H9 (cell line): ENCODE results near the gene PCNX2. TPM values are rescaled to one million over a fixed set of nuclear protein-coding genes. Genes with fewer than 3 reads are reported as not detected.

Experiments used
- DNase-seq: peaks from one replicate; pipeline ENCODE4 v3.0.0-alpha.2; 2017
- H2AFZ ChIP-seq: one replicate; pipeline ENCODE4 v1.6.1; 2013; ENCODE audit warnings: mild to moderate bottlenecking, low read length, control low read depth, moderate library complexity
- H2AK5ac ChIP-seq: 2 replicates; pipeline ENCODE4 v1.6.1; 2013; ENCODE audit warnings: low read length, control low read depth, mixed read lengths; ENCODE audit not compliant: insufficient read length
- H2BK120ac ChIP-seq: one replicate; pipeline ENCODE4 v1.6.1; 2013; ENCODE audit warnings: low read depth, mild to moderate bottlenecking, low read length, control low read depth, inconsistent platforms; ENCODE audit not compliant: poor library complexity, severe bottlenecking
- H2BK12ac ChIP-seq: 2 replicates; pipeline ENCODE4 v1.6.1; 2013; ENCODE audit warnings: low read length, control low read depth, mixed read lengths, low read depth; ENCODE audit not compliant: insufficient read length
- H2BK15ac ChIP-seq: 2 replicates; pipeline ENCODE4 v1.6.1; 2013; ENCODE audit warnings: low read depth, low read length, control low read depth
- H2BK20ac ChIP-seq: one replicate; pipeline ENCODE4 v1.6.1; 2013; ENCODE audit warnings: low read depth, mild to moderate bottlenecking, low read length, control low read depth, inconsistent platforms; ENCODE audit not compliant: poor library complexity, severe bottlenecking
- H2BK5ac ChIP-seq: 2 replicates; pipeline ENCODE4 v1.6.1; 2013; ENCODE audit warnings: low read length, control low read depth, mixed read lengths; ENCODE audit not compliant: insufficient read length
- H3K14ac ChIP-seq: 2 replicates; pipeline ENCODE4 v1.6.1; 2013; ENCODE audit warnings: low read length, control low read depth; ENCODE audit not compliant: insufficient read depth
- H3K18ac ChIP-seq: 2 replicates; pipeline ENCODE4 v1.6.1; 2013; ENCODE audit warnings: low read depth, mild to moderate bottlenecking, mixed read lengths, low read length, control low read depth; ENCODE audit not compliant: insufficient read length
- H3K23ac ChIP-seq: 2 replicates; pipeline ENCODE4 v1.6.1; 2013; ENCODE audit warnings: low read length, control low read depth, mixed read lengths, low read depth; ENCODE audit not compliant: insufficient read length
- H3K23me2 ChIP-seq: 2 replicates; pipeline ENCODE4 v1.6.1; 2013; ENCODE audit warnings: low read depth, mild to moderate bottlenecking, mixed read lengths, low read length, control low read depth; ENCODE audit not compliant: insufficient read length, poor library complexity, severe bottlenecking
- H3K27ac ChIP-seq: 2 replicates; pipeline ENCODE4 v1.5.1; 2013; ENCODE audit warnings: low read length, control low read depth, mixed read lengths, low read depth; ENCODE audit not compliant: insufficient read length
- H3K27me3 ChIP-seq: 2 replicates; pipeline ENCODE4 v1.6.1; 2013; ENCODE audit warnings: low read length, control low read depth, inconsistent platforms; ENCODE audit not compliant: insufficient read depth
- H3K4ac ChIP-seq: 2 replicates; pipeline ENCODE4 v1.6.1; 2013; ENCODE audit warnings: low read depth, mild to moderate bottlenecking, control low read depth, inconsistent platforms, low read length, moderate library complexity
- H3K4me1 ChIP-seq: 2 replicates; pipeline ENCODE4 v1.6.1; 2013; ENCODE audit warnings: low read length, control low read depth, inconsistent platforms; ENCODE audit not compliant: insufficient read depth
- H3K4me2 ChIP-seq: 2 replicates; pipeline ENCODE4 v1.6.1; 2013; ENCODE audit warnings: low read length, control low read depth, mixed read lengths; ENCODE audit not compliant: insufficient read length, insufficient read depth
- H3K56ac ChIP-seq: 2 replicates; pipeline ENCODE4 v1.6.1; 2013; ENCODE audit warnings: low read depth, mild to moderate bottlenecking, mixed read lengths, low read length, control low read depth; ENCODE audit not compliant: insufficient read length
- H3K79me1 ChIP-seq: 2 replicates; pipeline ENCODE4 v1.6.1; 2013; ENCODE audit warnings: low read depth, mild to moderate bottlenecking, moderate library complexity, low read length, control low read depth, inconsistent platforms; ENCODE audit not compliant: insufficient read depth, poor library complexity, severe bottlenecking
- H3K79me2 ChIP-seq: 2 replicates; pipeline ENCODE4 v1.6.1; 2013; ENCODE audit warnings: low read length, control low read depth, inconsistent platforms; ENCODE audit not compliant: insufficient read depth
- H3K9ac ChIP-seq: 2 replicates; pipeline ENCODE4 v1.6.1; 2013; ENCODE audit warnings: low read length, control low read depth, mixed read lengths; ENCODE audit not compliant: insufficient read length; ENCODE audit errors: extremely low read depth
- H3K9me3 ChIP-seq: one replicate; pipeline ENCODE4 v1.6.1; 2013; ENCODE audit warnings: low read depth, low read length, inconsistent platforms; ENCODE audit not compliant: control insufficient read depth
- H3T11ph ChIP-seq: one replicate; pipeline ENCODE4 v1.6.1; 2013; ENCODE audit warnings: mild to moderate bottlenecking, low read length, control low read depth, inconsistent platforms
- H4K20me1 ChIP-seq: one replicate; pipeline ENCODE4 v1.6.1; 2013; ENCODE audit not compliant: control insufficient read depth, insufficient read length, insufficient read depth
- H4K5ac ChIP-seq: 2 replicates; pipeline ENCODE4 v1.6.1; 2013; ENCODE audit warnings: low read depth, mild to moderate bottlenecking, mixed read lengths, low read length, control low read depth; ENCODE audit not compliant: insufficient read length
- H4K8ac ChIP-seq: replicated peaks from 2 replicates; pipeline ENCODE4 v1.6.1; 2013; ENCODE audit warnings: low read length, control low read depth, mixed read lengths, low read depth; ENCODE audit not compliant: insufficient read length
- H4K91ac ChIP-seq: 2 replicates; pipeline ENCODE4 v1.6.1; 2013; ENCODE audit warnings: low read depth, mild to moderate bottlenecking, moderate library complexity, mixed read lengths, low read length, control low read depth; ENCODE audit not compliant: insufficient read length
- H3K27ac Mint-ChIP-seq, 3 experiments: 2 replicates in 2 of 3; 3 replicates in 1 of 3; pipeline ENCODE4 v1.8.0; 2020 to 2021; ENCODE audit warnings: mixed read lengths in 3 of 3, mild to moderate bottlenecking in 1 of 3, moderate library complexity in 1 of 3
- H3K27me3 Mint-ChIP-seq: 2 replicates; pipeline ENCODE4 v1.8.0; 2021; ENCODE audit warnings: low read depth, mild to moderate bottlenecking, moderate library complexity, mixed read lengths
- H3K36me3 Mint-ChIP-seq, 3 experiments: 2 replicates in 2 of 3; 3 replicates in 1 of 3; pipeline ENCODE4 v1.8.0; 2020 to 2021; ENCODE audit warnings: low read depth in 3 of 3, mixed read lengths in 3 of 3; ENCODE audit not compliant: insufficient read depth in 1 of 3
- H3K4me1 Mint-ChIP-seq, 2 experiments: 2 replicates each; pipeline ENCODE4 v1.8.0; 2020; ENCODE audit warnings: mixed read lengths in 2 of 2
- H3K4me3 Mint-ChIP-seq, 2 experiments: 2 replicates in 1 of 2; 3 replicates in 1 of 2; pipeline ENCODE4 v1.8.0; 2020 to 2021; ENCODE audit warnings: mild to moderate bottlenecking in 2 of 2, mixed read lengths in 2 of 2, moderate library complexity in 1 of 2
- H3K9me3 Mint-ChIP-seq, 2 experiments: 2 replicates in 1 of 2; 3 replicates in 1 of 2; pipeline ENCODE4 v1.8.0; 2020; ENCODE audit warnings: mild to moderate bottlenecking in 2 of 2, mixed read lengths in 2 of 2, moderate library complexity in 1 of 2
- WGBS: extraction: QIAGEN DNeasy Blood & Tissue Kit; methylation state at CpG from one replicate; pipeline ENCODE4 v1.1.7; 2013; ENCODE audit warnings: missing lambda C conversion rate, low lambda C conversion rate, mixed read lengths; ENCODE audit not compliant: insufficient read length; ENCODE audit errors: extremely low coverage; 5-methylcytosine and 5-hydroxymethylcytosine counted together
- total RNA-seq: library from RNA; stranded (reverse); gene quantifications from 2 replicates; pipeline ENCODE4 v1.2.1, GENCODE V29; 2021
- TF ChIP-seq, protein P1 (sequence below): fragments of 200-600 bp; sonication (generic); conservative IDR thresholded peaks from 3 replicates; pipeline ENCODE4 v1.8.0; 2021; ENCODE audit warnings: antibody characterized with exemption, mild to moderate bottlenecking

PCNX2 gene
- total RNA-seq, 1 experiment from 2014 or later: 45.1 TPM

DNA sequence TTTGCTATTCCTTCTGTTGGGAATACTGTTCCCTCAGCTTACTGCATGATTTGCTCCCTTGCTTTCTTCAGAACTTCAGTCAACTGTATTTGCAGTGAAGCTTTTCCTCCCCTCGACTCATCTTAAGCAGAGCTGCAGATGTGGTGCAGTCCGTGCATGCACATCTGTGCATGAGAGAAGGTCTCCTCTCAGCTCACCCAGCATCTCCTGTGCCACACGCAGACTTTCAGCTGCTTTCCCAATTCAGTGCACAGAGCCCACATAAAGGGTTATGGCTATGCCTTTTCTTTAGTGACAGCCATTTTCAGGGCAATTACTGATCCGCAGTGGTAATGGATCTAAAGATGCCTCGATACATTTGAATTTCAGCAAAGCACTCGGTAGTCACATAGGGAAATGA, 358.6 kb downstream of the PCNX2 start:
- Histone ChIP-seq H3K4me2 (no peak overlapping the region), H3K4ac (no peak overlapping the region), H3T11ph (no peak overlapping the region), H4K91ac (no peak overlapping the region), H3K23ac (no peak overlapping the region), H3K9ac (no peak overlapping the region), H4K8ac (no peak overlapping the region), H3K9me3 (no peaks in the 10 kb centered on the region), H3K23me2 (no peaks in the 10 kb centered on the region), H4K20me1 (no peaks in the 10 kb centered on the region), H3K79me1 (no peaks in the 10 kb centered on the region), H3K79me2 (no peaks in the 10 kb centered on the region), H3K27ac (no peak overlapping the region), H2BK120ac (no peak overlapping the region), H2BK12ac (no peak overlapping the region), H2AFZ (no peak overlapping the region), H3K14ac (no peak overlapping the region), H4K5ac (no peak overlapping the region), H3K18ac (no peak overlapping the region), H2AK5ac (no peak overlapping the region), H2BK20ac (no peak overlapping the region), H2BK5ac (no peak overlapping the region), H3K4me1 (no peaks in the 10 kb centered on the region), H3K56ac (no peak overlapping the region), H2BK15ac (no peak overlapping the region), H3K27me3 (no peaks in the 10 kb centered on the region)
- no CpG with 5 or more reads among the region's 6 CpGs for WGBS
- TF ChIP-seq, protein P1, sequence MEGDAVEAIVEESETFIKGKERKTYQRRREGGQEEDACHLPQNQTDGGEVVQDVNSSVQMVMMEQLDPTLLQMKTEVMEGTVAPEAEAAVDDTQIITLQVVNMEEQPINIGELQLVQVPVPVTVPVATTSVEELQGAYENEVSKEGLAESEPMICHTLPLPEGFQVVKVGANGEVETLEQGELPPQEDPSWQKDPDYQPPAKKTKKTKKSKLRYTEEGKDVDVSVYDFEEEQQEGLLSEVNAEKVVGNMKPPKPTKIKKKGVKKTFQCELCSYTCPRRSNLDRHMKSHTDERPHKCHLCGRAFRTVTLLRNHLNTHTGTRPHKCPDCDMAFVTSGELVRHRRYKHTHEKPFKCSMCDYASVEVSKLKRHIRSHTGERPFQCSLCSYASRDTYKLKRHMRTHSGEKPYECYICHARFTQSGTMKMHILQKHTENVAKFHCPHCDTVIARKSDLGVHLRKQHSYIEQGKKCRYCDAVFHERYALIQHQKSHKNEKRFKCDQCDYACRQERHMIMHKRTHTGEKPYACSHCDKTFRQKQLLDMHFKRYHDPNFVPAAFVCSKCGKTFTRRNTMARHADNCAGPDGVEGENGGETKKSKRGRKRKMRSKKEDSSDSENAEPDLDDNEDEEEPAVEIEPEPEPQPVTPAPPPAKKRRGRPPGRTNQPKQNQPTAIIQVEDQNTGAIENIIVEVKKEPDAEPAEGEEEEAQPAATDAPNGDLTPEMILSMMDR: no peak
- H3K36me3 Mint-ChIP-seq: no peaks in the 10 kb centered on the region
- no peak overlapping the region for H3K4me3 Mint-ChIP-seq
- no peaks in the 10 kb centered on the region for H3K9me3 Mint-ChIP-seq
- no peak overlapping the region; a peak in 1 of 7 replicates for H3K27ac Mint-ChIP-seq
- peaks cover 5% of the 10 kb centered on the region; the same call in 1 of the 2 replicates for H3K27me3 Mint-ChIP-seq
- no peaks in the 10 kb centered on the region for H3K4me1 Mint-ChIP-seq
- no peak for DNase-seq

Other genes starting within 250 kb of the PCNX2 start
- 11.6 and 11.7 TPM in 2 replicates for gene MAP3K21, start 32.0 kb upstream of the PCNX2 start, total RNA-seq